Myocyte (in vitro differentiated cells): ENCODE results near the gene SIT1. TPM values are rescaled to one million over a fixed set of nuclear protein-coding genes. Genes with fewer than 3 reads are reported as not detected.
A peak's percentile ranks its signal among the peaks of the same experiment; 100 is the strongest.

Source experiments
- DNase-seq: peaks from one replicate; pipeline ENCODE4 v3.0.0-alpha.2; 2012; ENCODE audit warnings: low read depth
- microRNA-seq: library from miRNA; unstranded; fragments of <30 nt; microRNA quantifications from one replicate; pipeline ENCODE4, GENCODE V29; 2016
- total RNA-seq: library from RNA; depleted of rRNA; stranded (reverse); fragments of >200 nt; gene quantifications from 2 replicates; pipeline ENCODE4 v1.2.3, GENCODE V29; 2014

SIT1 gene
- total RNA-seq, 1 donor from 2014 or later = not detected

DNA sequence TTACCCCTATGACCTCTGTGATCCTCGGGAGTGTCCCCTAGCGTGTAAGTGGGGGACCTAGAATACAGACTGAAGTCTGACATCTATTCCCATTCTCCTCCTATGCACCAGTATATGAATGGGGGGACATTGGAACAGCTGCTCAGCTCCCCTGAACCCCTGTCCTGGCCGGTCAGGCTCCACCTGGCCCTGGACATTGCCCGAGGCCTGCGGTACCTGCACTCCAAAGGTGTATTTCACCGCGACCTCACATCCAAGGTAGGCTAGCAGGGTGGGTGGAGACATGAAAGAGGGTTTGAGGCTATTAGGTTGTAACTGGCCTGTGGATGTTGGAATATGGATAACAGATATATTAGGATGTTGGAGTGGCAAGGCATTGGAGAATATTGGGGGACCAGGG is 44.0 kb downstream of the SIT1 start:
- no peak for DNase-seq

DNA sequence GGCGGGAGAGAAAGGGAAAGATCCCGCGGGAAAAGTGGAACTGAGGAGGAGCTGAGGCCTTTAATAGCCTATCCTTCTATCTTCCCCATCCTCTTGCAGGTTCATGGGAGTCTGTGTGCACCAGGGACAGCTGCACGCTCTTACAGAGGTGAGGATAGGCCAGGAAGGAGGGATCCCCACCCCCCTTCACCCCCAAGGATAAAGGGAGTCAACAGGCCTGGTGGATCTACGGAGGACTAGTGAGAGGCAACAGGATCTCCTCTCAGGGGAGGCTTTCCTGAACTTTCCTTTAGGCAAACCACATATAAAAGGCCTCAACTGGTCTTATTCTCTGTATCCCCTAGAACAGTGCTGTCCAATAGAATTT is 44.6 kb downstream of the SIT1 start:
- DNase-seq = peak; percentile 59

DNA sequence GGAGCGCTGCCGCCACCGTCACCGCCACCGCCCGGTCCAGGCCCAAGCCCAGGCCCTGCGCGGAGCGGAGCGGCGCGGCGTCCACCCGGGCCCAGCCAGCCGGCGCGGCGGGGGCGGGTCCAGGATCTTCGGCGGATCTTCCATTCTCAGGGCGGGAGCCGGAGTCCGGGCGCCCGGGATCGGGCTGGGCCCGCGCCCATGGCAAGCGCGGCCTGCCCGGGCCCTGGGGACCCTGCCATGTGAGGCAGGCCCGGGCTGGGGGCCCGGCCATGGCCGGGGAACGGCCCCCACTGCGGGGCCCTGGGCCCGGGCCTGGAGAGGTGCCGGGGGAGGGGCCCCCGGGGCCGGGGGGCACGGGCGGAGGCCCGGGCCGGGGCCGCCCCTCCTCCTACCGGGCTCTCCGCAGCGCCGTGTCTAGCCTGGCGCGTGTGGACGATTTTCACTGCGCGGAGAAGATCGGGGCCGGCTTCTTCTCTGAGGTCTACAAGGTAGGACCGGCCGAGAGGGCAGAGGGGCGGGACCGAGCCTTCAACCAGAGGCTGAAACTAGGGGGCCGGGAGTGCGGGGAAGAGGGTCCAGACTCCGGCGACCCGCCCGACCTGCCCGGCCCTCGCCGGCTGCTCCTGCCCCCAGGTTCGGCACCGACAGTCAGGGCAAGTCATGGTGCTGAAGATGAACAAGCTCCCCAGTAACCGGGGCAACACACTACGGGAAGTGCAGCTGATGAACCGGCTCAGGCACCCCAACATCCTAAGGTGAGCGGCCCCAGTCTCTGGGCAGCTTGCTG is 45.2 kb downstream of the SIT1 start:
- DNase-seq = no peak

DNA sequence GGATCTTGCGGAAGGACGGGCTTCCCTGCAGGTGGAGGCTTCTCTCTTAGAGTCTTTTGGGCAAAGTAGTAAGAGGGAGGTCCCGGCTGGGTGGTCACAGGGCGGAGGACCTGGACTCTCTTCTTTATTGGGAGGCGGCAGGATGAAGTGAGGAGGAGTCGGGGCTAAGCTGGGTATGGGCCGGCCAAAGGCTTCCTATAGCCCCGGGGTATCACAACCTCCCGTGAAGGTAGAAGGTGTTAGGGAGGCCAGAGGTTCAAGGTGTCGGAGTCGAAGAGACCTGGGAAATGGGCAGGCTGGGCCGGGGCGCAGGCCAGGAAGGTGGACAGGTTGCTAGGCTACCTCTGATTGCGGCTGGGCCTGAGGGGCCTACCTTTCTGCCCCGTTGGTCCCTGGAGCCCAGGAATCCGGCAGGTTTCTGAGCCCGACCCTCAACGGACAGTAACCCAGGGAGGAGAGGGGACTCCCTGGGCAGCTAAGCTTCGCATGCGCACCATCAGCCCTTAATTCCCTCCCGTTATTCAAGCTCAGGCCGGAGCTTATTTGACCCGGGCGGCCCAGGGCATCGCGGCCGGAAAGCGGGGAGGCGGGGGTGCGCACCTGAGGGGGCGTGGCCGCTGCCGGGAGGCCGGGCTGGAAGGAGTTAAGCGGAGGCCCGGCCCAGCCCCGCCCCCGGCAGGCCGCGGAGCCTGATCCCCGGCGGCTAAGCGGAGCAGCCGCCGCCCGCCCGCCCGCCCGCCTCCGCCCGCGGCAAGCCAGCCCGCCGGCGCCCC is 46.0 kb downstream of the SIT1 start, which contains the start of gene TESK1:
TESK1 (plus strand) TSS at position 685 of the 773 bp plus-strand sequence. CDS start 358 bp downstream, outside the sequence.
- DNase-seq = peak; percentile 77

DNA sequence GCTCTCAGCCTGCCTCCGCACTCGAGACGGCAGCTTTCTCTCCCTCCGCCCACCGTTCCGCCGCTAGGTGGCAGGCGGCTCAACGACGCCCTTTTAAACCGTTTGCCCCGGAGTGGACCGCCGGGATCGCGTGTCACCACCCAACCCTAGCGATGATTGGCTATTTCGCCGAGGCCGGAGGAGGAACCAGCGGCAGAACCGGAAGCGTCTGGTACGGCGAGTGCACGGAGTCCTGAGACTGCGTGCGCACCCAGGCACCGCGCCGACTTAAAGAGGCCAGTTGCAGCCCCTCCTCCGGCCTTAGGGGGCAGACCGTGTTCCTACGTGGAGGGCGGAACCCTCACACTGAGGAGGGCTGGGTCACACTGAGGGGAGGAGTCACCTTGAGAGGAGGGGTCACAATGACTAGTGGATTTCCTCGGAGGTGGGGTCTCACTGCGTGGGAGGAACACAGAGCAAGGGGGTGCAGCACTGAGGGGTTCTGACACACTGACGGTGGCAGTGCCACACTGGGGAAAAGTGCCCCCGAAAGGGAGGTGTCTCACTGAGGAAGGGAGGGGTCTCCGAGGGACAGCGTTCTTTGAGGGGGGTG is 46.6 kb downstream of the SIT1 start:
- DNase-seq = peak; percentile 100

DNA sequence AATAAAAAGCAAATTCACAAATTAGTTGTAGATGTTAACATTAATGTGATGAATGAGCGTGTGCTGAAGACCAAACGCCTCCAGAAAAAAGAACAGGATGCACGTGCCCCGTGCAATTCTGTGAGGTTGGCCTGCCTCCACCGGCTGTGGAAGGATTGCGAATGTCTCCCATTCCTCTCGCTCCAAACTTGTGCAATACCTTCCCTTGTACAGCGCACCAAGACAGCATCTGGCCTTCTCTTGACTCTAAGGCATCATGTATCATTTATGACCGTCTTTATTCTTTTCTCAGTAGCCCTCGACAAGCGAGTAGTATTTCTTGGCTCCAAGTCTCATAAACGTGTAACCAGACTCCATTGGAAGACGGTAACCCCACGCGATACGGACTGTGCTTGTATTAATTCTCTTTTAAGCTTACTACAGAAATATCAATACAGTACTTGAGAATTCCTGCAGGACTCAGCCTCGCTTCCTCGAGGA is 47.2 kb downstream of the SIT1 start:
- DNase-seq = peak; percentile 76

DNA sequence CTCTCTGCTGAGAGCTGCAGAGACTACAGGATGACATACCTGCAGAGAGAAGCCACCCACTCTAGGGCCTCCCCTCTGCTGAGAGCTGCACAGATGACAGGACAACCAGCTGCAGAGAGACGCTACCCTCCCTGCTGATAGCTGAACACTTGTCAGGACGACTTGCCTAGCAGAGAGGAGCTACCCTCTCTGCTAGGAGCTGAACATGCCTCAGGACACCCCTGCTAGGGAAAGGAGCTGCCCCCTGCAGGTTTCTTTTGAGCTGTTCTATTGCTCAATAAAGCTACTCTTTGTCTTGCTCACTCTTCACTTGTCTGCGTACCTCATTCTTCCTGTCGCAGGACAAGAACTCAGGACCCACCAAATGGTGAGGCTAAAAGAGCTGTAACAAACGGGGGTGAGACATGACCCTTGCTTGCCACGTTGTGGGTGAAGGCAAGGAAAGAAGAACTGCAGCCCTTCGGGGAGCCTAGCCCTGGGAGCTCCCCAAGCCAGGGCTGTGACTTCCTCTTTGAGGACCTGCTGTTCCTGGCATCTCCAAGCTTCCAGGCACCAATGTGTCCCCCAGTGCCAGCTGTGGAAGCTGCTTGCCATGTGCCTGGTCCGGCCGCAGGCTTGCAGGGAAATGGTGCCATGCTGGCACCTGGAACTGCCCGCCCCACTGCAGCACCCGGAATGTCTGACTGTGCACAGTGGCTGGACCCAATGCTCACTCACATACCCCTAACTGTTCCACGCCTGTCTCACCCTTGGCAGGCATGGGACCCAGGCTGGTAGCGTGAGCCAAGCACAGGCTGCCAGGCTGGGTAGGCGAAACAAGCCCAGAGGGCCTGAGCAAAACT is 50.7 kb downstream of the SIT1 start:
- DNase-seq = no peak

Small RNA genes lying within 50 kb of the gene (microRNA-seq; reads per million reads assigned to microRNA genes)
- 1.9 reads per million, percentile 5 among the genes with 10 or more reads in this experiment for gene MIR4667

Other genes with a start within 250 kb of the SIT1 start
- gene RUSC2, start 160.8 kb downstream of the SIT1 start, total RNA-seq = 39.8 and 57.0 TPM in 2 replicates
- 63.5 and 76.8 TPM in 2 replicates for gene TESK1, start 45.7 kb downstream of the SIT1 start, total RNA-seq
- 2.2 TPM in 2 replicates for gene CD72, start 32.5 kb downstream of the SIT1 start, total RNA-seq
- 1,100 and 3,603 TPM in 2 replicates for gene RMRP, start 7.1 kb upstream of the SIT1 start, total RNA-seq
- 9.8 and 14.0 TPM in 2 replicates for gene CCDC107, start 7.4 kb upstream of the SIT1 start, total RNA-seq
- gene ARHGEF39, start 14.3 kb upstream of the SIT1 start, total RNA-seq = not detected in 2 replicates
- gene CA9, start 23.0 kb upstream of the SIT1 start, total RNA-seq = 0.10 TPM in 1 of 2 replicates, not detected in the other
- gene TPM2, start 39.0 kb upstream of the SIT1 start, total RNA-seq = 13,316 and 13,583 TPM in 2 replicates
- 219 and 242 TPM in 2 replicates for gene TLN1, start 81.3 kb upstream of the SIT1 start, total RNA-seq
- gene CREB3, start 81.7 kb upstream of the SIT1 start, total RNA-seq = 69.1 and 79.9 TPM in 2 replicates
- gene GBA2, start 98.3 kb upstream of the SIT1 start, total RNA-seq = 31.9 and 34.4 TPM in 2 replicates
- gene RGP1, start 98.4 kb upstream of the SIT1 start, total RNA-seq = 15.5 and 17.3 TPM in 2 replicates
- not detected in 2 replicates for gene MSMP, start 103.3 kb upstream of the SIT1 start, total RNA-seq
- 8.2 and 17.3 TPM in 2 replicates for gene NPR2, start 140.7 kb upstream of the SIT1 start, total RNA-seq
- 3.4 TPM in 2 replicates for gene SPAG8, start 161.3 kb upstream of the SIT1 start, total RNA-seq
- 24.4 and 30.0 TPM in 2 replicates for gene HINT2, start 164.1 kb upstream of the SIT1 start, total RNA-seq
- gene FAM221B, start 177.8 kb upstream of the SIT1 start, total RNA-seq = not detected in 2 replicates
- 6.8 and 8.8 TPM in 2 replicates for gene TMEM8B, start 178.3 kb upstream of the SIT1 start, total RNA-seq
- gene OR13J1, start 219.5 kb upstream of the SIT1 start, total RNA-seq = not detected in 2 replicates